Astrocyte of the spinal cord (primary cell): ENCODE results near the gene LTB.

Experiments used
- DNase-seq: peaks from one replicate; pipeline ENCODE4 v3.0.0; 2011; ENCODE audit warnings: low read depth, low spot score
- H3K4me3 ChIP-seq: 2 replicates; pipeline ENCODE4 v1.5.1; 2011; ENCODE audit warnings: low read depth, mild to moderate bottlenecking, low read length, moderate library complexity
- CTCF ChIP-seq: IDR thresholded peaks from 2 replicates; pipeline ENCODE4 v1.5.1; 2012; ENCODE audit warnings: low read depth, mild to moderate bottlenecking, low read length, inconsistent platforms
- in situ Hi-C: cut with HindIII; loops from 2 replicates; pipeline ENCODE4 v1.10.0; 2017; ENCODE audit warnings: low sequenced_read_pairs

The LTB gene

GRCh38 chr6:31582230-31582643 is at the start of gene LTB:
Gene LTB, minus strand, starts transcription at chr6:31582424. Its CDS starts 7 bp downstream, at chr6:31582417.
- peak within 1 kb of the TSS; percentile 84 for H3K4me3 ChIP-seq
- DNase-seq, result no peak
- in situ Hi-C loops, result no loop called here
- TF ChIP-seq CTCF, result no peak

- DNase-seq, result no peak
- in situ Hi-C loops, result no loop called here
- no peak overlapping the region for H3K4me3 ChIP-seq
- TF ChIP-seq CTCF, result no peak
Measured at GRCh38 chr6:31631681-31632278, 49.6 kb upstream of the LTB start.

GRCh38 chr6:31631209-31631608 is 49.0 kb upstream of the LTB start:
- no peak overlapping the region for H3K4me3 ChIP-seq
- no peak for TF ChIP-seq CTCF
- in situ Hi-C loops, result no loop called here
- no peak for DNase-seq

- H3K4me3 ChIP-seq, result no peak overlapping the region
- TF ChIP-seq CTCF, result no peak
- no peak for DNase-seq
- in situ Hi-C loops, result no loop called here
Measured at GRCh38 chr6:31630177-31630934, 48.1 kb upstream of the LTB start.

- no peak overlapping the region for H3K4me3 ChIP-seq
- TF ChIP-seq CTCF, result no peak
- in situ Hi-C loops, result no loop called here
- no peak for DNase-seq
Measured at GRCh38 chr6:31629014-31629413, 46.8 kb upstream of the LTB start.

- in situ Hi-C loops, result no loop called here
- TF ChIP-seq CTCF, result no peak
- H3K4me3 ChIP-seq, result no peak overlapping the region
- no peak for DNase-seq
Measured at GRCh38 chr6:31627690-31628287, 45.6 kb upstream of the LTB start.
